HG02943 (cell line): Measurements from ENCODE around the gene UBR4.

Experiments
- ATAC-seq: cut with Tn5 transposase; IDR thresholded peaks from one replicate; pipeline ENCODE4 v1.9.1; 2021; ENCODE audit warnings: mild to moderate bottlenecking, low read depth, moderate library complexity; ENCODE audit not compliant: unreplicated experiment

Gene UBR4

DNA sequence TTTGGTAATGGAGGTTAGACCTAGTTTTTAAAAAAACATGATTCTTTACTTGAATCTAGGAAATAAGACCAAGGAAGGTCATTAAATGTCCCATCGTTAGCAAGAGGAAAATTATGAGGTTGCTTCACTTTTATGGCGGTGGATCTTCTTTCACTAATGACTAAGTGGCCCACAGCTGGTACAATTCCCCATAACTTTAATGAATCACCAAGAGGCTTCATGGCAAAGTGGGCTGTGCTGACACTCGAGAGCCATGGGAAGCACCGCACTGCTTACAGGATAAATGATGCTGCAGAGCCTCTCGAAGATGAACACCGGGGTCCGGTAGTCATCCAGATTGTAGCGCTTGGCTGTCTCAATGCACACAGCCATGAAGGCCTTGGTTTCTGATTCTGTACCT, 108.8 kb downstream of the UBR4 start:
- no peak for ATAC-seq

DNA sequence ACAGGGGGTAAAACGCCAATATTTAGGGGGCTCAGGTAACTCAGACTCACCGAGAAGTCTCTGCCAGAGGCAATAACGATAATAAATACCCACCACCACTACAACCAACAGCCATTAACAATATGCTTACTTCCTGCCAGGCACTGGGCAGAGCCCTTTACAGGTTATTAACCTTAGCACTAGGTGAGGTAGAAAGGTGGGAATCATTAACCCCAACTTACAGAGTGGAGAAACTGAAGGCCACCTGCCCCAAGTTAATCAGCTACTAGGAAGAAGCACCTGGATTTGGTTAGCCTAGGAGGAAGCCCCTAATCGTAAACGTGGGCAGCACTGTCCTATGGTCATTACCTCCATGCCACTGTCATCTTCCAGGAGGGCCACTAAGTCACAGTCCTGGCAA, 110.0 kb downstream of the UBR4 start:
- no peak for ATAC-seq

DNA sequence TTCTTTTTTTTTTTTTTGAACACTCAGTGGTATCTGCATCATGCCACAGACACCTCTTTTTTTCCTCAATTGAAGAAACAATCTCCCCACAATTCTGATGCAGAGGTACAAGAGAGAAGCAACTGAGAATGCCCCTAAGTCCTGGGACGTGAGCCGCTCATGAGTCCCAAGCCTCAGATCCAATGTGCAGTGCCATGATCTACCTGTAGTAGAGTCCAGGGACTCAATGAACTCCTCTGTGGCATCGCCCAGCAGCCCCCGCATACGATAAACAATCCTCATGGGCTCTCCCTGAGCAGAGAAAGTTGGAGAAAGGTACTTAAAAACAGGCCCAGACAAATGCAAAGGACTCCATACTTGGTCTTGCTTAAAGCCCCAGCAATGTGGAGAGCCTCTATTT, 113.1 kb downstream of the UBR4 start:
- no peak for ATAC-seq

DNA sequence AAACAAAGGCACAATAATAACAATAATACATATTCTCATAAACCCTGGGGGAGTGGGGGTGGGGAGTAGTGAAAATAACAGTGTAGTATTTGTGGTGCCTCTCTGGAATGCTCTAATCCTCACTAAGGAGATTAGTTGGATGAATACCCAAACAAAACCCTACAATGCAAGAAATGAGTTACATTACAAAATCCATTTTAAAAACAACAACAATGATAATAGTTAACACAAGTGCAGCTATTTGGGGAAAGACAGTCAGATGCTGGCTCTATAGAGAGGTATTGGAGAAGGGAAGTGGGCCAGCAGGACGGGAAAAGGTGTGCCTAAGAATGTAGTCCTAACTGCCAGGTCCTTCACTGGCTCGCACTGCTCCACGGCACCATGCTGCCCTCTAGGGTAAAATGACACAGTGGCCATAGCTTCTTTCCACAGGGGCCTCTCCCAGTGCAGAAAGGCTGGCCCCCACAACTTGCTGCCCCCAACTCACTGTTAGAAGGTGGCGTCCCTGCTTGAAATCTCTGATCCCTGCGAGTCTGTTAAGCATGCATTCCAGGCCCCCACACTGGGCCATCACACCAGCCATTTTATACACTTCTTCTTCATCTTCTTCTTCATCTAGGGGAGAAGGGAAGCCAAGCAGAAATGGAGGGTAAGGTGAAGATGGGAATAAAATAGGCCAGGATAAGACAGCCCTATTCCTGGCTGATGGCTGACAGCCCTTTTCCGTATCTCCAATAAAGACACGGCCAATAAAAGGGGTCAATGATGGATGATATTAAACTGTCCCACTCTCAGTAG, 113.8 kb downstream of the UBR4 start:
- no peak for ATAC-seq

DNA sequence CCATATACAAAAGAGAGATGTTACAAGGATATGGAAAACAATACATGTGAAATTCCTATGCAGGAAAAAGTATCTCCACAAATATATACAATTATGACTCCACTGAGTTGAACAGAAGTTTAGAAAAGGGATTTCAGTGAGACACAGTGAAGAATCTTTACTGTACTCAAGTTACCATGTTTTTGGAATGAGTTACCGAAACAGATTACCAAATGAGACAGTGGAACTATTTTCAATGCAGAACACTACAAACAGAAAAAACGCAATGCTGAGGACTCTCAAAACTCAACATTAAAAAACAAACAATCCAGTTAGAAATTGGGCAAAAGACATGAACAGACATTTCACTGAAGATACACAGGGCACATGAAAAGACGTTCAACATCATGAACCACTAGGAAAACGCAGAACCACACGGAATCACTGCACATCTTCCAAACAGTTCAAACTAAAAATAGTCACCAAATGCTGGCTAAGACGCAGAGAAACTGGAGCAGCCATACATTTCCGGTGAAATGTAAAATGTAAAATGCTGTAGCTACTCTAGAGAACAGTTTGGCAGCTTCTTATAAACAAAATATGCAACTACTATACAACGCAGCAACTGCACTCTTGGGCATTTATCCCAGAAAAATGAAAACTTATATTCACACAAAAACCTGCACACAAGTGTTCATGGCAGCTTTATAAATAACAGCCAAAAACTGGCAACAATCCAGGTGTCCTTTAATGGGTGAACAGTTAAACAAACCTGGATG, 118.7 kb downstream of the UBR4 start:
- no peak for ATAC-seq

DNA sequence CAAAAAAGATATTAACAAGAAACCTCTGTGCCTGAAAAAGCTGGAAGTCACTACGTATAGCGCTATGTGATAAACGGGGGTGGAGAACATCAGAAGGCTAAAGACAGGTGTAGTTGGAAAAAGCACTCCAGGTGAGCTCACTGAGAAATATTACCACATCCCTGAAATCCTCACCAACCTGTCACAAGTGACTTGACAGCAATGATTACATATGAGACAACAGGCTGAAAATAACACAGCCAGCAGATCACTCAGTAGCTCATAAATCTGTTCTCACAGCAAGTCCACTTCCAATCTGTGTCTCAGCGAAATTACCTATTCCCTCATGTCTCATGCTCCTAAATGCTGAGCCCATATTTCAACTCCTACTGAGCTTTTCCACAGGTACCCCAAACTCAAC, 120.5 kb downstream of the UBR4 start:
- ATAC-seq: no peak

DNA sequence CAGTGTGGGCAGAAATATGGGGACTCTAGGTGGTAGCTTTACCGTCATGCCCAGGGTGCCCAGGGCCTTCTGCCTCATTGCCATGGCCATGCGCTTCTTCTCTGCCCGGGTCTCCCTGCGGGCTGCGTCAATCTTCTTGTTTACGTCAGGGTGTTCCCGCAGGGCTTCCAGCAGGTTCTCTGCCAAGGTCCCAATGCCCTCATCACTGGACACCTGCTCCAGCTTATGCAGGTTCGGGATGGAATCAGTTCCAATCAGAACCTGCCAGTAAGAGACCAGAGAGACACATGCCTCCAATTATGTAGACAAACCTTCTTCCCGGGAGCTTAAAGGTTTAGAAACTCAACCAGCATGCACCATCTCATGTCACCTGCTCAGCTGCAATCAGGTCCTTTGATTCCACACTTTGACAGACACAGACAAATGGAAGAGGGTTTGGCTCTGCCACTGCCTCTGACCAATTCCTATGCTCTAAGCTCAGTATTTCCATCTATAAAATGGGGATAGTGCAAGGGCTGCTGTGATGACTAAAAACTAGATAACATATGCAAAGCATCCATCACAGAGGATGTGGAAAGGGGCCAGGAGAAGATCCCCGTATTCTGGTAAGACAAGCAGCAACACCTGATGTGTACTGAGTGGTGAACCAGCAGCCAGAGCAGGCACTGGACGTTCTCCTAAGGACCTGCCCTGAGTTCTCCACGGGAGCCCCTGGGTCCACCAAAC, 121.2 kb downstream of the UBR4 start:
- ATAC-seq: no peak

DNA sequence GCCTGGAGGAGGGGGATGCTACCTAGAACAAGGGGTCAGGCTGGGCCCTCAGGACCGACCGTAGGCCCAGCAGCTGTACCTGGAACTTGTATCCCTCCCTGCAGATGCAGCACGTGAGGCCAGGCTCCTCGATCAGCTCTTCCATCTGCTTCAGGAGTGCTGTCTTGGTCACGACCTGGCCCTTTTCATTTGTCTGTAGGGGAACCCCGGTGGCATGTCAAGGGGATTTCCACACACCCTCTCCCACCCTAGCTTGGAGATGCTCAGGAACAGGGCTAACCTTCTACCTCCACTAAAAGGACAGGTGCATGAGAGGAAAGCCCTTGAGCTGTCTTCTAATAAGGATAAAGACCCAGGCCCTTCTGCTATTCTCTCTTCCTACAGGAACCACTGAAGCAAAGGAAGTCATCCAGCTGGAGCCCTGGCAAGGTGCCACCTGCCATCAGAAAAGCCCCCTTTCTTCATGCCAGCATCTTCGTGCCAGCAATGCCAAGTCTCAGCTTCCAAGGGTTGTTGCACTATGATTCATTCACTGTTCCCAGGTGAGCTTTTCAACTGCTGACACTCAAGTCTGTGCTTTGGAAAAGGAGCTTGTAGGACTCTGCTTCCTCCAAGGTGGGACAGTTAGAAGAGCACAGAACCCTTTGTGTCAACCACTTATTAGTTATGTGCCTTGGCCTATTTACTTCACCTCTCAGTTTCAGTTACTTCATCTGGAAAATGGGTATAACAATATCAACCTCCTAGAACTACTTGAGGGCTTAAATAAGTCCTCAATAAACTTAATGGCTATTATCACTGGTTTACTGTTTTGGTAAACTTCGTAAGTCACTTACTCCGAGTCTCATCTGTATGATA, 122.1 kb downstream of the UBR4 start:
- no peak for ATAC-seq

DNA sequence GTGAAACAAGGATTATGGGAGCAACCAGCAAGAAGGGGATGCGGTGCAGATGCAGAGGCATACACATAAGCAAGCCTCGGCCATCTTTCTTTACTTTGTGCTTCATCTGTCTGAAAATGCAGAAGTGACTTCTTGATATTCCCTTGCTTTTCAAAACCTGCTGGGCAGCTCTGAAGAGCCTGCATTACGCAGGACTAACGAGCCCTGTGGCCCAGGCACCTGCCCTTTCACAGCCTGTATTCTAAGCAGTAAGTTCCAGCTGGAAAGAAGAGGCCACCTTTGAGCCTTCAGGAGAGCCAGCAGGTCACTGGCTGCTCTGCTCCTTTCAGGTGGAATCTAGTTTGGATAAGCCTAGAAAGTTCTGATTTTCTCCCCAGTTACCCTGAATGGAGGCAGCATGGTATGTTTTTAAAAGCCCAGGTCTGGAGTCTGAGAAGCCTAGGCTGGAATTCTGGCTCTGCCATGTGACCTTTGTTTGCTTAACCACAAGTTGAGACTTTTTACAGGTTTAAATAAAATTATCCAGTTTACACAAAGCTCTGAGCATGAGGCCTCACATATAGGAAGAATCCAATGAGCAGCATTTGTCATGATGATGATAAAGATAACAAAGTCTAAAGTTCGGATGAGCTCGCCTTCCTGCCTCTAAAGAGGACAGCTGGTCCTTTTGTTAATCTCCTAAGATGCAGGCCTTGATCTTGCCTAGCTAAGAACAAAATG, 122.9 kb downstream of the UBR4 start:
- no peak for ATAC-seq

DNA sequence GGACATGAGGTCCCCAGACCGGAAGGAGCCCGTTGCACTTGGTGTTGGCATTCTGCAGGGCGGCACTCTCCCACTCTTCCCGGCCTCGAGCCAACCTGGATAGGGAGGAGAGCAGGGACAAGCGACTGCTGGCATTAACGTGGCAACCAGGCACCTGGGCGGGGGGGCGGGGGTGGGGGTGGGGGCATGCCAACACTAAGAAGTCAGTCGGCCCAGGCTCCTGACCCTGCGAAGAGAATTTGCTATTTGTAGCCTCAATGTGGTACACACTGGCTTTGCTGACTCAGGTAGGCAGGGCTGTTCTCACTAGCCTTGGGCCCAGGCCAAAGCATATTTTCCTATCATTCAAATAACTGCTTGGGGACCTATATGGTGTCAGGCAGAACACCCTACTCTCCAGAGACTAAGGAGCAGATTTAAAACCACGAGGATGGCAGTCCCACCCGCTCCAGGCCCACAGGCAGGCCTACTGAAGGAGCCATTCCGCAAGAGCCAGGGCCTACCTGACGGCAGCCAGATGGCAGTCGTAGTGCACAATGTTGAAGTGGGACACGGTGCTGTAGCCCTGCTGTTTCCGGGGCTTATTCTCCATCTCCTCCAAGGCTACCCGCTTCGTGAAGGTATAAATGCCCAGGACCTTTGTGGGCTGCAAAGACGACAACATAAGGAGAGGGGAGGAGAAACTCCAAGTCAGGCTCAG, 123.7 kb downstream of the UBR4 start:
- no peak for ATAC-seq

DNA sequence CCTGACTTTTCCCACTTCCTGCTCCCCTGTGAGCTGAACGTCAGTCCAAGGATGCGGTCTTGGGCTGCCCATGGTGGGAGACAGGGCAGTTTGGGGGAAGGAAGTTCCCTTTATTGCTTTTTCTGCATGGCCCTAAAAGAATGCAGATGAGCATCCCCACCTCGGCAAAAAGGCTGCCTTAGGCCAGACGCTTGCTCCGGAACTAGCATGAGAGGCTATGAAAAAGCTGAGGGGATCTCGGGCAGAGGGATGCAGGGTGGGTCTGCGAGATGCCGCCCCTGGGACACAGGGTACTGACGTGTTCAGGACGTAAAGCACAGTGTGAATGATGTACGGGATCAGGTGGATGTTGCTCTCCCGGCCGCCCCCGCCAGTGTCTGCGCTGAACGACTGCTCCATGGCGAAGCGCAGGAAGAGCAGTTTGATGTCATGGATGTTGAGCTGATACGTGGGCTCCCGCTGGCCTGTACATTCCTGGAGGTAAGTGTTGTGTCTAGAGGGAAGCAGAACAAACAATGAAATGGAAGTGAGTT, 125.8 kb downstream of the UBR4 start:
- ATAC-seq: no peak

DNA sequence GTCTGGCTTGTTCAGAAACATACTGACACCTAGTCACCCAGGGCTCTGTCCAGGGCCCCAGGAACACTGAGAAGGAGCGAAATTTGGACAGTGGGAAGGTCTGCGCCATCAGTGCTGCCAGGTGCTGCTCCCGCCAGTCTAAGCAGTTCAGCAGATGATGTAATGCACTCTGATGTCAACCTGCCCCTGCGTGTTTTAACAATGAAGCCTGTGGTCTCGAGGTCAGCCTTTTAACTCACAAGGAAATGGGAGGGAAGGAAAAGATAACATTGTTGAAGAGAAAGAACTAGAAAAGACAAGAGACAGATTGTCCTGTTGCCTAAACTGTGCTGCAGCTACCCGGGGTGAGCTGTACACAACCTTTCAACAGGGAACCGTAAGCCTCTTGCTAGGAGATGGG, 127.0 kb downstream of the UBR4 start:
- ATAC-seq: no peak

DNA sequence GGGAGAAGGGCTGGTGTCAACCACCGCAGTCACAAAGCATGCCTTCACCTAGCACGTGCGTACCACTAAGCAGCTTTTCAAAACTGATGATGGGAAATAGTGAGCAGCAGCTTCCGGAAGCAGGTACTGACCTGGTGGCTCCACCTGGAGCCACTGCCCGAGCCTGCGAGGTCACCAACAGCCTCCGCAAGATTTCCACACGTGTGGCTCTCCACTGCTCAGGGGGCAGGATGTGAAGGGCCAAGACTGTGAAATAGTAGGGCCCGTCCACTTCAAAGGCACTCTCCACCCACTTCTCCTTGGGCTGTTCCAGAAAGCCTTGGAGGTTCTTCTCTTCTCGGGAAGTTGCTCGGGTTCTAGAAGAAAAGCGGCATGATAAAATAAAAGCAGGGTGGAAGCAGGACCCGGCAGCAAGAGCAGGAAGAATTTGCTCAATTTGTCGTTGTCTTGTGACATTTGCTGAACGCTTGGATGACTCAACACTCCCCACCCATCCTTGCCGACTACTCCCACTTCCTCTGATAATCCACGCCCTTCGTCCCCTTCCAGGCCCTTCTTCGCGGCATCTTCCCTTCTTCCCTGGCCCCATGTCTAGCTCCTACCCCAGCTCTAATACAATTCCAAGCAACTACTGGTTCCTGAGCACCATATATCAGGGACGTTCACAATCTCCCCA, 128.7 kb downstream of the UBR4 start:
- no peak for ATAC-seq

DNA sequence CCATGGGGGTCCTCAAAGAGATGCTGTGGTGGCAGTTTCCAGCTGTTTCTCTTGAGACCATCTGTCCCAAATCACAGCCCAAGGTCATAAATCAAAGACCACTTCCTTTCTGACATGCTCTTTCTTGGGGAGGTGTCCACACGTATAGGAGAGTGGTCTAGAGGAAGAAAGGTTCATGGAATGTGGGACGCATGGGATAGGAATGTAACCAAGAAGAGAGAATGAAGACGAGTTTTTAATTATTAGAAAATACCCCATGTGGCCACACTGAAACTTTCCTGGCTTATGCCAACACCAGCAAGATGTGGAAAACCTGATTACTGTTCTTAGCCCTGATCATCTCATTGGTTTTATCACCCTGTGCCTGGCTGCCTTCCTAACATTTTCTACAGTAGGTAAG, 129.3 kb downstream of the UBR4 start:
- ATAC-seq: no peak

DNA sequence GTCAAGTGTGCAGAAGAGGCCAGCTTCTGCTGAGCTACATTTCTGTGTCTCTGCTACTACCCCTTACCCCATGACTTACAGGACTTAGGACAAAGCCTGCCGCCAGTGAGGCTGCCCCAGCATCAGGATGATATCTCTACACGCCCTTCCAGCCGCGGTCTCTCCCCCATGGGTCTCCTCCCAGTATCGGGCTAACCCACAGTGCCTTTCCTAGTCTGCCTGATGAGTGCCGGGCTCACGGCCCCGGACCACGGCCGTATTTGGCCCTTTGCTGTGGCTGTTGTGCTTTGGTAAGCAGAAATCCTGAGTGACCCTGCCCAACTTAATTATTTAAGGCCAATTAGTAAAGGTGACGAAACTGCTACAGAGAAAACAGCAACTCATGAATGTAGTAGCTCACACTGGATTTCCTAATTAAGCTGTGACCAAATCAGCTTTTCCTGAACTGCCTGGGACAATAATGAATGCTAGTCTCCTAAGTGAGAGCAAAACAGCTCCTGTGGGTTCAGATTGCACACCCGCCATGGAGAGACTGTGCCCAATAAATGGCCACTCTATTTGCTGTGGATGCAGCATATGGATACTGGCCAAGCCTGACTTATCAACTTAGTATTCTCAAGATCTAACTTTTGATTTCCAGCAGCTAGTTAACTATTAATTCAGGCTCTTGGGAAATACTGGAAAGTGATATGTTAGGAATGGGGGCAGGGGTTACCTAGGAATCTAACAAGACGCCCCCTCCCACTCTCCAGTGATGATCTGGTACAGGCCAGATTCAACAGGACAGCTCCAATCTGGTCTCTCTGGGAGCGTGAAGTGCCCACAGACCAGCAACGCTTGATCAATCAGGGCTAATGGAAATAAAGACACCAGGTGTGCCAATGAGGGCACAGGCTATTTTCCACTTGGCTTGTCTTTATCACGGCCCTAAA, 130.3 kb downstream of the UBR4 start:
- no peak for ATAC-seq

DNA sequence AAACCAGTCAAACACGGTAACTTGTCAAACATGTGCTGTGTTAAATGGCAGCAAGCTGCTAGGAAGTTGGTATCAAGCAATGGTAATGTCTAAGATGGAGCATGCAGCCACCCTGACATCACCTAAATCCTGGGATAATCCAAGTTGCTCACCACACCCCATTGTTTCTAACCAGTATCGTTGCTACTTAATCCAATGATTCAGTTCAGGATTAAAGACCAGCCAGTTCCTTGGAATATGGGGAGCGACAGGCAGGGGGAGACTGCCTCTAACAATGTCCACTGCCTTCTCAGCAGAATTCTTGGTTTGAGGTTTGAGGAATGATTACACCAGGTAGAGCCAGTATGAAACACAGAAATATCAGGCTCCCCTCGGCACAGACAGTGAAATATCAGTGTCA, 131.5 kb downstream of the UBR4 start:
- no peak for ATAC-seq

DNA sequence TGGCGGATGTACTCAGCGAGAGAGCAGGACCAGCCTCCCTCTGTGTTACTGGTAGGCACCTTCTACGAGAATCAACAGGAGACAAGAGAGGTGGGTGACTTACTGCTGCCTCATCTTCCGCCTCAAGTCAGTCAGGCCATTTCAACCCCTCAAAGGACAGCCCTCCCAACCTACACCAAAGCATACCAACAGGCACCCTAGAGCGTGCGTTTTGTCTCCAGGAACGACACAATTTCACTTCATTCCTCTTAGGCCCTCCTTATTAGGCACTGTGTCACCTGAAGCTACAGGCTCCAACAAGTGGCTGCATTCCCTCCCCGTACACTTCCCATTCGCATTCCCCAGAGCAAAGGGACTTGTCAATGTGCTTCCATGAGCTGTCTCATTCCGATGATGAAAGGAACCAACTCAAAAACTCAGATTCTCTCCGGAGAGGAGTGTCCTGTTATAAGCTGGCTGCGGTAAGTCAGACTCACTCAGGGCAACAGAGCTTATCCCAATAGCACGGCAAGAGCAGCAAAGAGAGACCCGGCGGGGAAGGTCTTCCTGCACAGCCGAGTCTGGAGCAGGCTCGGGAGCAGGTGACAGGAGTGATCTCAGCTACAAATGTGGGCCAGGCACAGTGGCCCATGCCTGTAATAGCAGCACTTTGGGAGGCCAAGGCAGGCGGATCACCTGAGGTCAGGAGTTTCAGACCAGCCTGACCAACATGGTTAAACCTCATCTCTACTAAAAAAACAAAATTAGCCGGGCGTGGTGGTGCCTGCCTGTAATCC, 133.0 kb downstream of the UBR4 start:
- no peak for ATAC-seq
